Left kidney (tissue), 2 donors: ENCODE measurements around the gene DGKD. TPM values are rescaled to one million over a fixed set of nuclear protein-coding genes. Genes with fewer than 3 reads are reported as not detected.

ENCODE experiments used
- DNase-seq: peaks from one replicate; pipeline ENCODE4 v3.0.0-alpha.2; 2013
- polyA plus RNA-seq: library from polyadenylated mRNA; unstranded; fragments of 120-200 nt; gene quantifications from one replicate; pipeline ENCODE4 v1.2.1, GENCODE V29; 2013; ENCODE audit not compliant: insufficient read length

DGKD gene
- polyA plus RNA-seq, 1 donor, result 32.8 TPM

DNA sequence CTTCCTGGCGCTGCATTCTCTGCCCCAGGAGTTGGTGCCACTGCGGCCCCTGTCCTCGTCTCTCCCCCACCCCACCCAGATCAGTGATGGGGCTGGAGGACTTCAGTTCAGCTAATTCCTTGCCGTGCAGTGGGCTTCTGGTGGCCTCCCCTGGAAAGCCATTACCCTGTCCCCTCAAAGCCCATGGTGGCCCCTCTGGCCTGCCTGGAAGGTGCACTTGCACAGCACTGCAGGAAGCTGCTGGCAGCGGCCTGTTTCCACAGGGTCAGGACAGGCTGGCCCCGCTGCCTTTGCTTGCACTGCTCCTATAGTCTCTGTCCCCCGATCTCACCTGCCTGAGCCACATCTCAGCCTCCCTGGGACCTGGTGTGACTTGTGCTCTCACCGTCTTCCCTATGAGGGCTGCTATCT lies 107.2 kb downstream of the DGKD start:
- no peak for DNase-seq

DNA sequence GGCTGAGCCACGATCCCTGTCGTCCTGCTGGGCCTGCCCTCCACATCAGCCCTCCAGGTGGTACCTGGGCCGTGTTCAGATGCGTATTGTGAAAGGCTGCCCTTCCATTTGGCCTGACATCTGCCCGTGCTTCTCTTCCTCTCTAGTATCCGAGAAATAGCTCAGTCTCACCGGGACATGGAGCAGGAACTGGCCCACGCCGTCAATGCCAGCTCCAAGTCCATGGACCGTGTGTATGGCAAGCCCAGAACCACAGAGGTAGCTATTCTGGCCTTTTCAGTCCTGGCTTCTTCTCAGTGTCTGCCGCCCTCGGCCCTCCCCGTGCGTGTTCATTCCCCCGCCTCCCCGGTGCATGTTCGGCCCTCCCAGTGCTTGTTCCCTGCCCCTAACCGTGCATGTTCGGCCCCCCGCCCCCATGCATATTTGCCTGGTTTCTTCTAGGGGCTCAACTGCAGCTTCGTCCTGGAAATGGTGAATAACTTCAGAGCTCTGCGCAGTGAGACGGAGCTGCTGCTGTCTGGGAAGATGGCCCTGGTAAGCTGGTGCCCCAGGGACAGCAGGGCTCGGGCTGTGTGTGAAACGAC lies 108.0 kb downstream of the DGKD start:
- no peak for DNase-seq

DNA sequence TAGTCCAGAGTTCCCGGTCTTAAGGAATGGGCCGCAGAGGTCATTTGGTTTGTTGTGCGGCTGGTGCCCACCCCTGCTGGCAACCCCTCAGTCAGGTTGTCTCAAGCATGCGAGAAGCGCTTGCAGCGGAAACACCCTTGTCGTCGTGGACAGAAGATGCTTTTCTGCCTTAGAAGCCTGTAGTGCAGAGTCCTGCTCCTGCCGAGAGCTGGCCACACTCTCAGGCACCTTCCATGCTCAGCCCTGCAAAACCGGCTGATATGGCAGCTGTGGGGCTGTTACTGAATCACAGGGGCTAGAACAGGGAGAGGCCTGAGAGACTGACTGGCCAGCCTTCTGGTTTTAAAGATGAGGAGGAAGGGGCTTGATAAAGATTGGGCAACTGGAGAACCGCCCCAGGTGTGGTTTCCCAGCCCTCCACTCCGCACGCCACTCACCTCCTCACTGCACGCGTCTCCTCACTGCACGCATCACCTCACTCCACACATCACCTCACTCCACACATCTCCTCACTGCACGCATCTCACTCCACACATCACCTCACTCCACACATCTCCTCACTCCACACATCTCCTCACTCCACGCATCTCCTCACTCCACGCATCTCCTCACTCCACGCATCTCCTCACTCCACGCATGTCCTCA lies 108.7 kb downstream of the DGKD start:
- no peak for DNase-seq

DNA sequence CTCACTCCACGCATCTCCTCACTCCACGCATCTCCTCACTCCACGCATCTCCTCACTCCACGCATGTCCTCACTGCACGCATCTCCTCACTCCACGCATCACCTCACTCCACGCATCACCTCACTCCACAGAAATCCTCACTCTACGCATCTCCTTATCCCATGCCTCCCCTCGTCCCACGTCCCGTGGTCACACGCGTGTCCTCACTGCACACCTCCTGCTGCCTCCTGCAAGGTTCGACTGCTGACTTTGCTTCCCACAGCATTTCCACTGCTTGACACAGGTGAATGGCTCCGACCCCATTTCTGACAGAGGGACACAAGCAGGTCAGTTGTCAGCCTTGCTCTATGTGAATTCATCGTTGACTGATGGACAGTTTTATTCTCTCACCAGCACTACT lies 109.3 kb downstream of the DGKD start:
- no peak for DNase-seq

DNA sequence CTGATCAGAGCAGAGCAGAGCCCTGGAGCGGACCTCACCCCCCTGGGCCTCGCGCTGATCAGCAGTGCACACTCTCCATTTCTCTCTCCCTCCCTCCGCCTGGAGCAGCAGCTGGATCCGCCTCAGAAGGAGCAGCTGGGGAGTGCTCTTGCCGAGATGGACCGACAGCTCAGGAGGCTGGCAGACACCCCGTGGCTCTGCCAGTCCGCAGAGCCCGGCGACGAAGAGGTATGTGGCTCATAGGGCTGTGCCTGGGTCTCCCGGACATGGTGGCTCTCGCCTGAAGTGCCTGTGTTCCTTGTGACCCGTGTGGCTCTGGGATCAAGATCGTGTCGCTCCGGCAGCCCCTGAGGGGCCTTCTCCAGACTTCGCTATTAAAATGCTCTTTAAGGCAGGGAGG lies 109.8 kb downstream of the DGKD start:
- no peak for DNase-seq

DNA sequence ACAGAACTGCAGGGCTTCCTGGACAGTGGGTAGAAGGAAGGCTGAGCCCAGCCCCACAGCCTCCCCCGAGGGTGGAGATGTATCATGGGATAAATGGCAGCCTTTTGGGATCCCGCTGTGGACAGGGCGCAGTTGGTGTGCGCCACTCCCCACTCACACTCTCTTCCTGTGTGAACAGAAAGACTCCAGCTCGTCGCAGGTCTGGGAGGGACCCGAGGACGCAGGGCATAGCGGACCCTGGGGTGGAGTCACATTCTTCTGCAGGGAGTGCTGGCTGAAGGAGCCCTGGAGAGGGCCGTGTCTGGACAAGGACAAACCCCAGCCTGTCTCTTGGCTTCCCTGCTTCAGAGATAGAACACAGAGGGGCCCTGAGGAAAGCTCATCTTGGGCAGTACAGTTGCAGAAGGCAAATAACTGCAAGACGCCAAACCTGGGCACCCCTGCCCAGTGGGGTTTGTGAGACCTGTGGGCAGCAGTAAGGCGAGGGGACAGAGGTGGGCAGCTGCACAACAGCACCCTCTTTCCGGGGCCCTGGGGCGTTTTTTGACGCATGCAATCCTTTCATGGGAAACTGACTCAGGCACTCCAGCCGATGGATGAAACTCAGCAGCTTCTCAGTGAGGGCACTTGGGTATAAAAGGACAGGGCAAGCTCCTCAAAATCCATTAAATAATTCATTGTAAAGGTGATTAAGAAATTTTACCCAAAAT lies 110.4 kb downstream of the DGKD start:
- no peak for DNase-seq

DNA sequence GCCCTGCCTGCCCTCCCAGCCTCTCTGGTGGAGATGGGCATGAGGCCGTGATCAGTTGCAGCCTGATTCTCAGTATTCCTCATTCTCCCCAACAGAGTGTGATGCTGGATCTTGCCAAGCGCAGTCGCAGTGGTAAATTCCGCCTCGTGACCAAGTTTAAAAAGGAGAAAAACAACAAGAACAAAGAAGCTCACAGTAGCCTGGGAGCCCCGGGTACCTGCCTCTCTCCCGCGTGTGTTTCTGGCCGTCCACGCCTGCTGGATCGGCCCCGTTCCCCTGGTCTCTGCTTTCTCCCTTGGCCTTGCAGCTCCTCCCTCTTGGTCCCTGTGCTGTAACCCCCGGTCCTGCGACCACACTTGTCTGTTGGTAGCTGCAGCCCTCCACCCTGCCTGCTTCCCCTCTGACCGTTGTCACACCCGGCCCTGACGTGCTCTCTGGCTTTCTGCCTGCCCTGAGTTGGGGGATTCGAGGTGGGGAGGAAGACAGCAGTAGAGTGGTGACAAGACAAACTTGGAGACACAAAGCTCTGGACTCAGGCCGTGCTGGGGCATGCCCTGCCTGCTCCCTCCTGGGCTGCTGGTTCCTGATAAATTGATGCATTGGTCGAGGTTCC lies 112.8 kb downstream of the DGKD start:
- no peak for DNase-seq

DNA sequence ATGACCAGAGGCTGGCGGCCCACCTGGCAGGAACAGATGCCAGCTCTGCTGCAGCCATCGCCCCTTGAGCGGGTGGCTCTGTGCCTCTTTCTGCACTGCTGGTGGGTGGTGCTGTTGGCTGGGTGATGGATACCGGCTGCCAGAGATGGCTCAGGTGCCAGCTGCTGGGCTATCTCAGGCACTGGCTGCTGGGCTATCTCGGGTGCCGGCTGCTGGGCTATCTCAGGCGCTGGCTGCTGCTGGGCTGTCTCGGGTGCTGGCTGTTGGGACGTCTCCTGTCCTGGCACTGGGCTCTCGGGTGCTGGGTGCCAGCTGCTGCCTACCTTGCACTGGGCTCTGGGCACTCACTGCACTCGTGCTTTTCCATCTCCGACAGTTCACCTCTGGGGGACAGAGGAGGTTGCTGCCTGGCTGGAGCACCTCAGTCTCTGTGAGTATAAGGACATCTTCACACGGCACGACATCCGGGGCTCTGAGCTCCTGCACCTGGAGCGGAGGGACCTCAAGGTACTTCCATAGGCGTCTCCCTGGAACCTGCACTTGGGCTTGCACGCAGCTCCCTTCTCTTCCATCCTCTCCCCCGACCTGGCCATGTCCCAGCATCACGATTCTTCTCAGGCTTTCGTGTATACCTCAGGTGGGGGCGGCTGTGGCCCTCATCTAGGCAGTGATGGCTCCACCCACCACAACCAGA lies 113.9 kb downstream of the DGKD start:
- no peak for DNase-seq

DNA sequence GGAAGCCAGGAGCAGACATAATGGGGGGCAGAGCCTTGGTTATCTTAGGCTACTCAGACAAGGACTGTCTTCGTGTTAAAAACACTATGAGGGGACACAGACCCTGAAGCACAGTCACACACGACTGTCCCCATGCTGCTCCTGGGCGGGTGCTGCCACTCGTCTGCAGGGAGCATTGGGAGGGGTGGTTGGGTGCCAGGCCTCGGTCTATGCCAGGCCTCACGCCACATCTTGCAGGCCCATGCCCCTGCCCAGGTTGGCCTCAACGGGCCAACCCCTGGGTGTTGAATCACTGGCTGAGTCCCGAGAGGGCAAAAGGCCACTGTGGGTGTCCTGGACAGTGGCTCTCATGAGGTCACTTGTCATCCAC lies 114.4 kb downstream of the DGKD start:
- no peak for DNase-seq

DNA sequence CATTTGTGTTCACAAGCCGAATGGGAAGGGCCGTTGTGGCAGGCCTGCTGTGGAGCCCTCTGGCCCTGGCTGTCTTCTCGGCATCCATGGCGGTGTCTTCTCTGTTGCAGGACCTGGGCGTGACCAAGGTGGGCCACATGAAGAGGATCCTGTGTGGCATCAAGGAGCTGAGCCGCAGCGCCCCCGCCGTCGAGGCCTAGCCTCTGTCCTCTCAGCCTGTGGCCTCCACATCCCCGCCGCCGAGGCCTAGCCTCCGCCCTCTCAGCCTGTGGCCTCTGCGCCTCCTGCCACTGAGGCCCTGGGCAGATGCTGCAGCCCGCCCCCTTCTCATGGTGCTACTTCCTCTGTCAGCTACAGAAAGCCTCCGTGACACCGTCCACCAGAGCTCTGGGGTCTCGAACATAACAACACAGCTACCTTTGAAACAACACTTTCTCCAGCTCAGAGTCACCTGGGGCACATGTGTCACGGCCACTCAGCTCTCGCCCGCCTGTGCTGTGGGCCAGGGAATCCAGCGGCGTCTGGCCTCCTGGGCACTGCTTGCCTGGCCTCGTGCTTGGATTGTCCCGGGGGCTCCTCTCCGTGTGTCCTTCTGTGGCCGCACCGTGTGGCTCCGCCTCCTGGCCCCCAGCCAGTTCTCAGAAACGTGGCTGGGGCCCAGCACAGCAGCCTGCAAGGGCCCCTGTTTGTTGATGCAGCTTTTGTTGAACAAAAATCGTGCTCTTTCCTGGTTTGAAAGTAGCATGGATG lies 115.1 kb downstream of the DGKD start:
- no peak for DNase-seq

DNA sequence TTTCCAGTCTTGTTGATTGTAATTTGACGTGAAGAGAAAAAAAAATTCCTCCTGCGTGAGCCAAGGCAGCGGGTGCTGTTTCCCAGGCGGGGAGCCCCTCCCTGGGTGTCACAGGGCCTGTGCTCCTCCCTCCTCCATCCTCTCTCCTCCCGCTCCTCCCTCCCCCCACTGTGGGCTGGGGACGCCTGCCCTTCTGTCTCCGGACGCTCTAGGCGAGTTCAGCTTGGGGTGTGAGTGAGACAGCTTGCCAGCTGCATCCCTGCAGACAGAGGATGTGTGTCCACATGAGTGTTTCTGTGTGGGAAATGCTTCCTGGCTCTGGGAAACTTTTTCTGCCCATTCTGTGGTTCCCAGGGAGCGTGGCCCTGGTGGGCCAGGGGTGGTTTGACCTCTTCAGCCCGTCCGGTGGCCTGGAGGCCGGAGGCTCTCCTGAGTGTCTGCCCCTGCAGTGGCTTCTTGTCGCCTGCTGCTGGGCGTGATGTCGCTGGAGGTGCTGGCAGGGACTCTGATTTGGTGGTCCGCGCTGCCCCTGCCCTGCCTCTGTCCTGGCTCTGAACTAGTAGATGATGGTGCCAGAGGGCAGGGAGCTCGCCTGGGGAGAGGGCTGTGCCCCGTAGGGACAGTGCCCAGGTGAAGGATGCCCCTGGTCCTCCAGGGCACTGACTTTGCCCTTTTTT lies 115.9 kb downstream of the DGKD start:
- peak; percentile 38 for DNase-seq

DNA sequence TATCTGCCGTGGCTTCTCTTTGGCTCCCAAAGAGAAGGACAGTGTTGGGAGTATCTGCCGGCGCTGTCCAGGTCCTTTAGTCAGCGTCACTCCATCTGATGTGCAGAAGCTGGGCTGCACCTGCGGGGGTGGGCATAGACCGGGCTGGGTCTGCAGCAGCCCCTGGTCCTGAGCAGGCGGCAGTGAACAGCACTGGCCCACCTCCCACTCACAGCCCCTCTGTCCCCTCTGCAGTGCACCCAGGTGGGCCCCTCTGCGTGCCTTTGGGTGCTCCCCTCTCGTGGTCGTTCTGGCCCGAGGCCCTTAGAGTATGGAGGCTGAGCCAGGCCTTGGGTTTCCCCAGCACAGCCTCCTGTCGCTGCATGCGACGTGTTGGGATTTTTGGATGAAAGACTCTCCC lies 116.5 kb downstream of the DGKD start:
- DNase-seq, result no peak

DNA sequence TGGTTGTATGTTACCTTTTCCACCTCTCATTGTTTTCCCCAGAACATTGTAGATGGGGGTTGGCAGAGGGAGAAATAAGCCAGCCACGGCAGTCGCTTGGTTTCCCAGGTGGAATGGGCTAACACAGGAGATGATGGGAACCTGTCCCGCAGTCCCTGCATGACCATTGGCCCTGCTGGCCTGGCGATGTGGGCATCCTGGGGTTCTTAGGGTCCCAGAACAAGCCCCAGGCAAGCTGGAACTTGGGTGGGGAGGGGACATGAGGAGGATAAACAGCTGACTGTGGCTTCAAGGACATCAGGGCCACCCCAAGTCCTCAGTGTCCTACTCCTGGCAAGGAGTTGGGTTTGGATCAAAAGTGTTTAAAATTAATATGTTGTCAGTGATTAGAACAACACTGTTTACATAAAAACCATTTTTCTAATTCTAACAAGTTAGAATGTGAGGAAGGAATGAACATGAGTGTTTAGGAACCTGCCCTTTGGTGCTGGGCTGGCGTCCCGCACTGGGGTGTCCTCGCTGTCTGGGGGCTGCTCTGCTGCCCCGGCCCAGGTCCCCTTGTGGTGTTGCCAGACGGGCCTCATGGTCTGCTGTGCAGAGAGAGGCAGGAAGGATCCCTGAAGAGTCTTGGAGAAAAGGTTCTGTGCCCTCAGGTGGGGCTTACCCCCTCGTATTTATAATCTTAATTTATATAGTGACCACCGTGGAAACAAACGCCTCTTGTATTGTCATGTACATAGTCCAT lies 117.2 kb downstream of the DGKD start:
- no peak for DNase-seq

DNA sequence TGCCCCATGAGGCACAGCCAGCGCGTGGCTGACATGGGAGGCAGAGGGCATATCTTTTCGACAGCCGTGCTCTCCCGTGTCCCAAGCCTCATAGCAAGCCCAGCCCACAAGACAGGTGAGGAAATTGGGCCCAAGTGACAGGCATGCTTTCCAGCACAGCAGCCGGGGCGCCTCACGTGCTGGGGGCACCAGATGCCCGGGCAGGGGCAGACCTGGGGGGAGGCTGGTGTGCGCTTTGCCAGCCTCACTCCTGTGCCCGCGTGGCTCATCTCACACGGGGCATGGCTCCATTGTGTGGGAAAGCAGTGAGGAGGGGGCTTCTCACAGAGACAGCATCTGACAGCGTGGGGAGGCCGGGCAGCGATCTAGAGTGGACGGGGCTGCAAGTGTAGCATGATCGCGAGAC lies 119.1 kb downstream of the DGKD start:
- DNase-seq, result no peak

DNA sequence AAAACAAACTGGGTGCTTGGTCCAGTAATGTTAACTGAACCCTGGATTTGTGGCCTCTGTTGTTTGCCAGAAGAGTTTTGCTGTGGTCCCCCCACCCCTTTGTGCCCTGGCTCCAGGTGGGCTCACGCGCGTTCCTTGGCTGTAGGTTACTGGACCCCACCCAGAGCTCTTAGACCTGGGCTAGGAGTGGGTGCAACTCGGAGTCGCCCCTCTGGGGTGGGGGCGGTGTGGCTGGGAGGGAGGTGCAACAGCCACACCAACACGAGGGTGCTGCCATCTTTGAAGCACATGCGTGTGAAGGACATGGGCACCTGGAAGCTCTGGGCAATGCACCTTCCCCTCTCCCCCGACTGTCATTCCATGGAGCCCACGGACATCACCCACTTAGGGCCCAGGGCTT lies 119.6 kb downstream of the DGKD start:
- DNase-seq, result no peak

DNA sequence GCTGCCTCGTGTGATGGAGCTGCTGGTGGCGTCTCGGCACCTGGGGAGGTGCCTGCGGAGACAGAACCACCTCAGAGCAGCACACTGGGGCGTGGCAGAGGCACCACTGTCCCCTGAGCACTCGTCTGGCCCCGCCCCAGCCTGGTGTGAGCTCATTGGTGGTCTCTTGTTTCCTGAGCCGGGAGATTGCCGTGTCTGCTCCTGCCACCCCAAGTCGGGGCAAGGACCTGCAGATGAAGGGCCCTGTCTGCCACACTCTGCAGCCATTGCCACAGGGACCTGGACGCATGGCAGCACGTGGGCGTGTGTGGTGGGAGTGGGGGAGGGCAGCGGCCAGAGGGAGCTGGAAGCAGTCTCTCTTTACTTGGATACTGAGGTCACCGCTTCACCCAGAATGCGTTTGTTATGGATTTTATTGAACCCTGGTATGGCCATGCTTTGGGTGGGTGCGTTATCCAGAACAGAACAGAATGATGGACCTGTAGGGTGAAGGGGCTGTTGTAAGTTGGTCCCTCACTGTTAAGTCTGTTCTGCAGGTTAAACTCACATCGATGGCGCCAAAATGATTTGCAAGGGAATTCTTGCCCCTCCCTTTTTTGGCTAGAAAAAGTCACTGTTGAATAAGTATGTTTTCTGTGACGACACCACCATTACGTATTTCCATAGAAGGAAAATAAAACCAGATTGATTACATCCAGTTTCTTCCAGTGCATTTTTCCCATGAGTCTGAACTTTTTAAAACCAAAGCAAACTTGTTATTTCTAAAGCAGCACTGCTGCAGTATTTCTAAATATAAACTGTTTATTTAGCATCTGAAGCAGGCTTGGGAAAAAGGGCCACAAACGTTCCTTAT lies 120.2 kb downstream of the DGKD start:
- no peak for DNase-seq

DNA sequence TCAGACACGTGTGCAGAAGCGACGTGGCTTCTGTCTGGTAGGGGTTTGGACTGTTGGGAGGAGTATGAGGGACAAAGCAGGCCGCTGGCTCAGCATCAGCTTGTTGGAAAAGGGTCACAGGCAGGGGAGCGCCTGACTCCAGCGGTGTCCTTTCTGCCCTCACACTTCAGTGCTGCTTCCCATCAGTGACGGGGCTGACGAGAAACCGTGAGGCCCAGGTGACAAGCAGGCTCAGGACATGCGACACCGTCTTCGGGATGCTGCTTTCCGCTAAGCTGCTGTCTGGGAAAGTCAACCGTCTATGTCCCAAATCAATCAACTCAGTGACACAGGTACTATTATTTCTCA lies 121.7 kb downstream of the DGKD start:
- DNase-seq, result no peak

DNA sequence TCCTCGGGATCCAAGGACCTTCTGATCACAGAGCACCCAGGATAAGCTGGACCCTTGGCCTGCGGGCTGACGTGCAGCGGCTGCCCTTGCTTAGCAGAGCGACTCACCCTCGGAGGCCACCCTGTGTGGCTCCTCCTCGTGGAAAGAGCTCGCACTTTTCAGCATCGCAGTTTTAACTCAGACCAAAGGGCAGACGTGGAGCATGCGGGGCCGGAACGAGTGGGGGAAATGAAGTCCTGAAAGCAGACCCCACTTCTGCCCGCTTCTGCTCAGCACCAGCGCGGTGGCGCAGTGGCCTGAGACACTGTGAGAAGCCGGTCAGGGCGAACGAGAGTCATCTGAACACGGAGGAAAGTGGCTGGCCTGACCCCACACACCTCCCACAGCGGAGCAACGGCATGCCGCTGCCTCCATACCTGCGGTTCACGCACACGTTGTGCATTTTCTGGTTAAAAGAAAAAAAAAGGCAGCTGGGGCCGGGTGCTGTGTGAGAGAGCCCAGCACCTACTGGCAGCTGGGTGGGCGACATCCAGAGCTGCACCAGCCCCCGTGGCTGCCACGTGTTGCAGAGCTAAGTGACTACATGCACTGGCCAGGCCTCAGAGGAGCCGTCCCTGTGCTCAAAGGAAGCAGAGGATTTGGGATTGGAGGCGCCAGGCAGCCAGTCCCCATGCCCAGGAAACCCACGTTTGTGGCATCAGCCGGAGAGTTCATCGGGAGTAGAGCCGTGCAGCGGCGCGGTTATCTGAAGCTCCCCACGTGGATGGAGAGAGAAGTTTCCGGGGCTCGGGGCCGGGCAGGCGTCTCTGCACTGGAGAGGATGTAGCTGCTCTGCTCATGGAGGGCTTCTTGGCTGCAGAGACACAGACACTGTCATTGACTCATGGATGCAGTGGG lies 122.6 kb downstream of the DGKD start:
- no peak for DNase-seq
